Measurements from ENCODE around the gene MORN3. TPM values are rescaled to one million over a fixed set of nuclear protein-coding genes. Genes with fewer than 3 reads are reported as not detected.

MORN3 gene
- total and polyA plus RNA-seq, 8 donors, result under 0.01 to 0.87 (median 0.46) TPM; not detected in 3

- Histone ChIP-seq H3K36me3 (no peaks in the 10 kb centered on the region), H3K4me1 (peaks cover 0 to 22% (median 7%) of the 10 kb centered on the region in 4 donors), H3K27me3 (no peaks in the 10 kb centered on the region), H3K9me3 (no peaks in the 10 kb centered on the region), H3K4me3 (no peak overlapping the region), H3K27ac (no peak overlapping the region)
- WGBS, 5 donors, result 90 to 96% (median 93%) methylated on average over 7 of the region's 7 CpGs
- no peak for DNase-seq
- TF ChIP-seq POLR2A (IDR thresholded peaks at IDR 0.05), result no peak
- no peak for TF ChIP-seq CTCF (IDR thresholded peaks at IDR 0.05)
- no peak for TF ChIP-seq EP300 (IDR thresholded peaks at IDR 0.05)
- TF ChIP-seq POLR2AphosphoS5 (IDR thresholded peaks at IDR 0.05), result no peak
- intact Hi-C loops (cut with DNase I; ENCODE audit: low total_unique reads), result no loop called here
Observed at GRCh38 chr12:121613462-121613861, 56.0 kb downstream of the MORN3 start.

- intact Hi-C loops (cut with DNase I; ENCODE audit: low total_unique reads), result no loop called here
- 81 to 97% (median 84%) methylated on average over 2 of the region's 2 CpGs for WGBS, 5 donors
Observed at GRCh38 chr12:121611306-121611705, 58.1 kb downstream of the MORN3 start.

GRCh38 chr12:121610239-121611149 lies 59.0 kb downstream of the MORN3 start:
- intact Hi-C loops (cut with DNase I; ENCODE audit: low total_unique reads), result no loop called here
- no peaks in the 10 kb centered on the region for H3K9me3 ChIP-seq
- 20 to 36% (median 31%) methylated on average over 11 of the region's 11 CpGs for WGBS, 5 donors
- H3K27me3 ChIP-seq, result no peaks in the 10 kb centered on the region
- H3K27ac ChIP-seq, result peak overlapping the region in 4 of 5 donors; percentile 28 to 77 (median 60)
- TF ChIP-seq CTCF (IDR thresholded peaks at IDR 0.05), result no peak
- no peak for TF ChIP-seq EP300 (IDR thresholded peaks at IDR 0.05)
- TF ChIP-seq POLR2AphosphoS5 (IDR thresholded peaks at IDR 0.05), result peak in 1 of 3 donors; percentile 16
- H3K36me3 ChIP-seq, result no peaks in the 10 kb centered on the region
- no peak overlapping the region for H3K4me3 ChIP-seq
- DNase-seq, result peak in 1 of 2 donors; percentile 60
- peaks cover 0 to 22% (median 7%) of the 10 kb centered on the region in 4 donors for H3K4me1 ChIP-seq

More at GRCh38 chr12:121611306-121611705, 58.1 kb downstream of the MORN3 start:
- Histone ChIP-seq H3K4me3 (no peak overlapping the region), H3K9me3 (no peaks in the 10 kb centered on the region), H3K36me3 (no peaks in the 10 kb centered on the region), H3K27me3 (no peaks in the 10 kb centered on the region), H3K4me1 (peaks cover 0 to 22% (median 7%) of the 10 kb centered on the region in 4 donors), H3K27ac (peak overlapping the region in 4 of 5 donors; percentile 28 to 77 (median 60))
- no peak for DNase-seq
- TF ChIP-seq EP300 (IDR thresholded peaks at IDR 0.05) (no peak), POLR2A (IDR thresholded peaks at IDR 0.05) (no peak), POLR2AphosphoS5 (IDR thresholded peaks at IDR 0.05) (no peak), CTCF (IDR thresholded peaks at IDR 0.05) (no peak)

- H3K36me3 ChIP-seq, result no peaks in the 10 kb centered on the region
- H3K27ac ChIP-seq, result no peak overlapping the region
- no peak for DNase-seq
- WGBS, 5 donors, result 89 to 94% (median 93%) methylated on average over 5 to 6 of the region's 6 CpGs
- TF ChIP-seq POLR2AphosphoS5 (IDR thresholded peaks at IDR 0.05) (no peak), POLR2A (IDR thresholded peaks at IDR 0.05) (no peak), CTCF (IDR thresholded peaks at IDR 0.05) (no peak), EP300 (IDR thresholded peaks at IDR 0.05) (no peak)
- no peaks in the 10 kb centered on the region for H3K27me3 ChIP-seq
- intact Hi-C loops (cut with DNase I; ENCODE audit: low total_unique reads), result no loop called here
- no peaks in the 10 kb centered on the region for H3K9me3 ChIP-seq
- peaks cover 0 to 22% (median 7%) of the 10 kb centered on the region in 4 donors for H3K4me1 ChIP-seq
- no peak overlapping the region for H3K4me3 ChIP-seq
Observed at GRCh38 chr12:121608301-121608700, 61.2 kb downstream of the MORN3 start.
